ENCODE data around the gene TBX21. TPM values are rescaled to one million over a fixed set of nuclear protein-coding genes. Genes with fewer than 3 reads are reported as not detected.
"Not testable (repeated sequence)": the region's sequence is repeated elsewhere in the genome, so short reads cannot be mapped to it uniquely, and the experiment has no call there.

TBX21 gene
- polyA plus RNA-seq, 3 donors = 0.05 to 0.16 (median 0.13) TPM

DNA sequence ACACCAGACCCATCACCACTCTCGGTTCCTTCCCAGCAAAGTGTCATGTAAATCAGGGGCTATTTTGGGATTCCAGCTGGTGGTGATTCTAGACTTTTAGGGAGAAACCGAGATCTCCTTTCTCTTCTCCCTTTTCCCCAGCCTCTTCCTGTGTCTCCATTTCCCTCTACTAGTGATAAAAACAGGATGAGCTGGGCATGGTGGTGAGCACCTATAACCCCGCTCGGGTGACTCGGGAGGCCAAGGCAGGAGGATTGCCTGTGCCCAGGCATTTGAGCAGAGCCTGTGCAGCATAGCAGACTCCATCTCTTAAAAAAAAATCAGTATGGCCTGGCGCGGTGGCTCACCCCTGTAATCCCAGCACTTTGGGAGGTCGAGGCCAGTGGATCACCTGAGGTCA, 6.1 kb downstream of the TBX21 start:
- Mint-ChIP-seq H3K9me3 (peaks cover 0 to 7% (median 1%) of the 10 kb centered on the region in 7 donors), H3K27me3 (ENCODE audit: low read depth in 3 of 3) (peaks cover 33 to 48% (median 36%) of the 10 kb centered on the region in 3 donors), H3K36me3 (peaks cover 0 to 4% of the 10 kb centered on the region in 2 donors), H3K4me1 (peaks cover 2% of the 10 kb centered on the region), H3K27ac (no peak overlapping the region), H3K4me3 (no peak overlapping the region)
- H4K20me1 ChIP-seq (ENCODE audit: insufficient read depth, low read length) = no peaks in the 10 kb centered on the region
- TF ChIP-seq CTCF (IDR thresholded peaks at IDR 0.05) = no peak
- peaks cover 0 to under 1% of the 10 kb centered on the region in 2 donors for H3K4me1 ChIP-seq (ENCODE audit: control insufficient read depth in 1 of 2, insufficient read depth in 2 of 2, low read length in 2 of 2)
- no peaks in the 10 kb centered on the region for H3K79me2 ChIP-seq (ENCODE audit: insufficient read depth, low read length)
- H3K36me3 ChIP-seq (replicated peaks in 1 of 2; ENCODE audit: control insufficient read depth in 1 of 2, insufficient read depth in 2 of 2, low read length in 2 of 2) = no peaks in the 10 kb centered on the region
- no peak overlapping the region for H3K4me2 ChIP-seq (replicated peaks; ENCODE audit: extremely low read depth, low read length, poor library complexity, severe bottlenecking)
- no peak for DNase-seq
- H2AFZ ChIP-seq (ENCODE audit: insufficient read depth, low read depth, low read length, poor library complexity, severe bottlenecking) = no peak overlapping the region
- peaks cover 2 to 28% of the 10 kb centered on the region in 2 donors for H3K27me3 ChIP-seq (ENCODE audit: control insufficient read depth in 2 of 2, insufficient read depth in 2 of 2, low read length in 2 of 2)
- H3K4me3 ChIP-seq (replicated peaks in 1 of 3; ENCODE audit: low read depth in 2 of 3, low read length in 3 of 3) = no peak overlapping the region
- 100% methylated on average over 6 of the region's 8 CpGs for WGBS (ENCODE audit: insufficient coverage)
- intact Hi-C loops (cut with micrococcal nuclease) = no loop called here
- H3K27ac ChIP-seq (ENCODE audit: low read depth in 1 of 2, low read length in 2 of 2) = no peak overlapping the region
- H3K9ac ChIP-seq (ENCODE audit: insufficient read depth, low read length, poor library complexity, severe bottlenecking) = no peak overlapping the region
- H3K9me3 ChIP-seq (replicated peaks in 1 of 2; ENCODE audit: control insufficient read depth in 1 of 2, insufficient read depth in 1 of 2, low read length in 2 of 2) = peaks cover 0 to 6% of the 10 kb centered on the region in 2 donors

- H2AFZ ChIP-seq (ENCODE audit: insufficient read depth, low read depth, low read length, poor library complexity, severe bottlenecking); H3K4me3 Mint-ChIP-seq; H3K4me1 ChIP-seq (ENCODE audit: control insufficient read depth in 1 of 2, insufficient read depth in 2 of 2, low read length in 2 of 2); H3K36me3 Mint-ChIP-seq; H3K4me2 ChIP-seq (replicated peaks; ENCODE audit: extremely low read depth, low read length, poor library complexity, severe bottlenecking); H3K9ac ChIP-seq (ENCODE audit: insufficient read depth, low read length, poor library complexity, severe bottlenecking); DNase-seq; H3K36me3 ChIP-seq (replicated peaks in 1 of 2; ENCODE audit: control insufficient read depth in 1 of 2, insufficient read depth in 2 of 2, low read length in 2 of 2); H4K20me1 ChIP-seq (ENCODE audit: insufficient read depth, low read length); H3K4me3 ChIP-seq (replicated peaks in 1 of 3; ENCODE audit: low read depth in 2 of 3, low read length in 3 of 3); H3K9me3 Mint-ChIP-seq; H3K9me3 ChIP-seq (replicated peaks in 1 of 2; ENCODE audit: control insufficient read depth in 1 of 2, insufficient read depth in 1 of 2, low read length in 2 of 2); H3K79me2 ChIP-seq (ENCODE audit: insufficient read depth, low read length); H3K4me1 Mint-ChIP-seq; H3K27ac ChIP-seq (ENCODE audit: low read depth in 1 of 2, low read length in 2 of 2); intact Hi-C loops (cut with micrococcal nuclease); H3K27ac Mint-ChIP-seq: not testable (repeated sequence)
- 91% methylated on average over 3 of the region's 12 CpGs for WGBS (ENCODE audit: insufficient coverage)
- H3K27me3 Mint-ChIP-seq (ENCODE audit: low read depth in 3 of 3) = peaks cover 31 to 48% (median 33%) of the 10 kb centered on the region in 3 donors
- H3K27me3 ChIP-seq (ENCODE audit: control insufficient read depth in 2 of 2, insufficient read depth in 2 of 2, low read length in 2 of 2) = peaks cover 1 to 28% of the 10 kb centered on the region in 2 donors
Measured at GRCh38 chr17:47739945-47740344, 6.9 kb downstream of the TBX21 start.

Measured in CD14-positive monocyte (primary cell).